ENCODE results near the gene CD48.

GRCh38 chr1:160756849-160757201, 45.2 kb upstream of the CD48 start:
- TF ChIP-seq, protein P1, sequence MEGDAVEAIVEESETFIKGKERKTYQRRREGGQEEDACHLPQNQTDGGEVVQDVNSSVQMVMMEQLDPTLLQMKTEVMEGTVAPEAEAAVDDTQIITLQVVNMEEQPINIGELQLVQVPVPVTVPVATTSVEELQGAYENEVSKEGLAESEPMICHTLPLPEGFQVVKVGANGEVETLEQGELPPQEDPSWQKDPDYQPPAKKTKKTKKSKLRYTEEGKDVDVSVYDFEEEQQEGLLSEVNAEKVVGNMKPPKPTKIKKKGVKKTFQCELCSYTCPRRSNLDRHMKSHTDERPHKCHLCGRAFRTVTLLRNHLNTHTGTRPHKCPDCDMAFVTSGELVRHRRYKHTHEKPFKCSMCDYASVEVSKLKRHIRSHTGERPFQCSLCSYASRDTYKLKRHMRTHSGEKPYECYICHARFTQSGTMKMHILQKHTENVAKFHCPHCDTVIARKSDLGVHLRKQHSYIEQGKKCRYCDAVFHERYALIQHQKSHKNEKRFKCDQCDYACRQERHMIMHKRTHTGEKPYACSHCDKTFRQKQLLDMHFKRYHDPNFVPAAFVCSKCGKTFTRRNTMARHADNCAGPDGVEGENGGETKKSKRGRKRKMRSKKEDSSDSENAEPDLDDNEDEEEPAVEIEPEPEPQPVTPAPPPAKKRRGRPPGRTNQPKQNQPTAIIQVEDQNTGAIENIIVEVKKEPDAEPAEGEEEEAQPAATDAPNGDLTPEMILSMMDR (conservative IDR thresholded peaks at IDR 0.05; ENCODE audit: low read length), result no peak
- no peak for TF ChIP-seq EZH2phosphoT487 (IDR thresholded peaks at IDR 0.05; ENCODE audit: borderline replicate concordance, low read depth, low read length)

Data from OCI-LY7 (cell line).